Neural crest cell (in vitro differentiated cells): Measurements from ENCODE around the gene FGF12. TPM values are rescaled to one million over a fixed set of nuclear protein-coding genes. Genes with fewer than 3 reads are reported as not detected.

Source experiments
- DNase-seq: peaks from one replicate; pipeline ENCODE4 v3.0.0; 2021; ENCODE audit warnings: low read depth, mixed read lengths, low spot score
- H3K27ac Mint-ChIP-seq: one replicate; pipeline ENCODE4 v1.8.0; 2021; ENCODE audit warnings: mild to moderate bottlenecking, mixed read lengths; ENCODE audit not compliant: unreplicated experiment
- H3K27me3 Mint-ChIP-seq: 2 replicates; pipeline ENCODE4 v1.8.0; 2021; ENCODE audit warnings: low read depth, mild to moderate bottlenecking, mixed read lengths
- H3K36me3 Mint-ChIP-seq: 2 replicates; pipeline ENCODE4 v1.8.0; 2021; ENCODE audit warnings: low read depth, mild to moderate bottlenecking, mixed read lengths
- H3K4me1 Mint-ChIP-seq: 2 replicates; pipeline ENCODE4 v1.8.0; 2021; ENCODE audit warnings: mixed read lengths
- H3K4me3 Mint-ChIP-seq: one replicate; pipeline ENCODE4 v1.8.0; 2021; ENCODE audit warnings: mild to moderate bottlenecking, mixed read lengths
- H3K9me3 Mint-ChIP-seq: 2 replicates; pipeline ENCODE4 v1.8.0; 2021; ENCODE audit warnings: mixed read lengths
- CTCF ChIP-seq: fragments of 200-600 bp; sonication (generic); conservative IDR thresholded peaks from 2 replicates; pipeline ENCODE4 v1.5.0; 2021; ENCODE audit warnings: antibody characterized with exemption, mild to moderate bottlenecking
- total RNA-seq: library from RNA; stranded (reverse); gene quantifications from 2 replicates; pipeline ENCODE4 v1.2.1, GENCODE V29; 2021

The FGF12 gene
- total RNA-seq, 1 donor from 2014 or later, result 4.0 TPM

- no peak for TF ChIP-seq CTCF
- no peak overlapping the region for H3K4me3 Mint-ChIP-seq
- no peak overlapping the region for H3K27ac Mint-ChIP-seq
- H3K27me3 Mint-ChIP-seq, result no peaks in the 10 kb centered on the region
- no peaks in the 10 kb centered on the region for H3K4me1 Mint-ChIP-seq
- H3K36me3 Mint-ChIP-seq, result no peaks in the 10 kb centered on the region
- no peak for DNase-seq
- no peaks in the 10 kb centered on the region for H3K9me3 Mint-ChIP-seq
Measured at GRCh38 chr3:192639987-192640386, 87.4 kb downstream of the FGF12 start.

- H3K27ac Mint-ChIP-seq, result no peak overlapping the region
- H3K9me3 Mint-ChIP-seq, result no peaks in the 10 kb centered on the region
- no peak for TF ChIP-seq CTCF
- no peak overlapping the region for H3K4me3 Mint-ChIP-seq
- H3K4me1 Mint-ChIP-seq, result no peaks in the 10 kb centered on the region
- no peak for DNase-seq
- no peaks in the 10 kb centered on the region for H3K27me3 Mint-ChIP-seq
- H3K36me3 Mint-ChIP-seq, result no peaks in the 10 kb centered on the region
Measured at GRCh38 chr3:192637803-192638202, 89.5 kb downstream of the FGF12 start.

- no peaks in the 10 kb centered on the region for H3K9me3 Mint-ChIP-seq
- H3K4me3 Mint-ChIP-seq, result no peak overlapping the region
- no peak for TF ChIP-seq CTCF
- DNase-seq, result no peak
- H3K36me3 Mint-ChIP-seq, result no peaks in the 10 kb centered on the region
- H3K27ac Mint-ChIP-seq, result no peak overlapping the region
- no peaks in the 10 kb centered on the region for H3K4me1 Mint-ChIP-seq
- H3K27me3 Mint-ChIP-seq, result no peaks in the 10 kb centered on the region
Measured at GRCh38 chr3:192636517-192637444, 90.6 kb downstream of the FGF12 start.

GRCh38 chr3:192629429-192629828, 97.9 kb downstream of the FGF12 start:
- H3K4me1 Mint-ChIP-seq, result no peaks in the 10 kb centered on the region
- H3K36me3 Mint-ChIP-seq, result no peaks in the 10 kb centered on the region
- no peak overlapping the region for H3K27ac Mint-ChIP-seq
- H3K4me3 Mint-ChIP-seq, result no peak overlapping the region
- DNase-seq, result no peak
- no peak for TF ChIP-seq CTCF
- no peaks in the 10 kb centered on the region for H3K9me3 Mint-ChIP-seq
- H3K27me3 Mint-ChIP-seq, result no peaks in the 10 kb centered on the region

GRCh38 chr3:192621909-192622308, 105.4 kb downstream of the FGF12 start:
- H3K27ac Mint-ChIP-seq, result no peak overlapping the region
- no peak for TF ChIP-seq CTCF
- H3K36me3 Mint-ChIP-seq, result no peaks in the 10 kb centered on the region
- DNase-seq, result no peak
- H3K9me3 Mint-ChIP-seq, result no peaks in the 10 kb centered on the region
- H3K27me3 Mint-ChIP-seq, result peaks cover 2% of the 10 kb centered on the region
- H3K4me1 Mint-ChIP-seq, result no peaks in the 10 kb centered on the region
- no peak overlapping the region for H3K4me3 Mint-ChIP-seq
